GM12878 (cell line): ENCODE measurements around the gene TNK2.

Experiments used
- EGR1 ChIP-seq, 2 experiments: IDR thresholded peaks; 1 replicate in 1 of 2; 2 replicates in 1 of 2; pipeline ENCODE4 v1.6.1; 2011 to 2012; ENCODE audit warnings: low read depth in 2 of 2, low read length in 2 of 2, borderline replicate concordance in 1 of 2, mild to moderate bottlenecking in 1 of 2, moderate library complexity in 1 of 2
- NFYB ChIP-seq: IDR thresholded peaks from 2 replicates; pipeline ENCODE4 v1.6.1; 2011; ENCODE audit warnings: low read depth, mild to moderate bottlenecking, low read length, improper control_type of control experiment, moderate library complexity; ENCODE audit not compliant: insufficient read depth
- POLR2A ChIP-seq: IDR thresholded peaks from 2 replicates; pipeline ENCODE4 v1.6.1; 2011; ENCODE audit warnings: low read depth, mild to moderate bottlenecking, low read length
- RCOR1 ChIP-seq: conservative IDR thresholded peaks from 2 replicates; pipeline ENCODE4 v1.6.1; 2012; ENCODE audit warnings: low read depth, low read length, improper control_type of control experiment
- SMC3 ChIP-seq: IDR thresholded peaks from 2 replicates; pipeline ENCODE4 v1.6.1; 2011; ENCODE audit warnings: low read length, improper control_type of control experiment, borderline replicate concordance
- SPI1 ChIP-seq: IDR thresholded peaks from 2 replicates; pipeline ENCODE4 v1.6.1; 2011; ENCODE audit warnings: low read depth, mild to moderate bottlenecking, low read length, moderate library complexity, borderline replicate concordance; ENCODE audit not compliant: insufficient read depth
- USF2 ChIP-seq: IDR thresholded peaks from 2 replicates; pipeline ENCODE4 v1.6.1; 2011; ENCODE audit warnings: low read depth, low read length, improper control_type of control experiment, borderline replicate concordance
- ZBTB33 ChIP-seq: fragments of 450-650 bp; IDR thresholded peaks from 2 replicates; pipeline ENCODE4 v1.6.1; 2017; ENCODE audit warnings: mild to moderate bottlenecking
- ZNF384 ChIP-seq: IDR thresholded peaks from 2 replicates; pipeline ENCODE4 v1.6.1; 2012; ENCODE audit warnings: low read depth, mild to moderate bottlenecking, low read length, improper control_type of control experiment, borderline replicate concordance
- TF ChIP-seq, protein P1 (sequence below), 3 experiments: IDR thresholded peaks in 2 of 3; conservative IDR thresholded peaks in 1 of 3; 2 replicates each; pipeline ENCODE4 v1.5.1; 2011; ENCODE audit warnings: low read depth in 3 of 3, low read length in 3 of 3, mild to moderate bottlenecking in 3 of 3, control low read depth in 2 of 3, moderate library complexity in 2 of 3, inconsistent platforms in 1 of 3, mixed read lengths in 1 of 3; ENCODE audit not compliant: control insufficient read depth in 2 of 3, insufficient read depth in 1 of 3; ENCODE audit errors: extremely low read depth in 1 of 3
- TF ChIP-seq, protein P2 (sequence below): IDR thresholded peaks from 2 replicates; pipeline ENCODE4 v1.6.1; 2012; ENCODE audit warnings: low read depth, low read length, improper control_type of control experiment

DNA sequence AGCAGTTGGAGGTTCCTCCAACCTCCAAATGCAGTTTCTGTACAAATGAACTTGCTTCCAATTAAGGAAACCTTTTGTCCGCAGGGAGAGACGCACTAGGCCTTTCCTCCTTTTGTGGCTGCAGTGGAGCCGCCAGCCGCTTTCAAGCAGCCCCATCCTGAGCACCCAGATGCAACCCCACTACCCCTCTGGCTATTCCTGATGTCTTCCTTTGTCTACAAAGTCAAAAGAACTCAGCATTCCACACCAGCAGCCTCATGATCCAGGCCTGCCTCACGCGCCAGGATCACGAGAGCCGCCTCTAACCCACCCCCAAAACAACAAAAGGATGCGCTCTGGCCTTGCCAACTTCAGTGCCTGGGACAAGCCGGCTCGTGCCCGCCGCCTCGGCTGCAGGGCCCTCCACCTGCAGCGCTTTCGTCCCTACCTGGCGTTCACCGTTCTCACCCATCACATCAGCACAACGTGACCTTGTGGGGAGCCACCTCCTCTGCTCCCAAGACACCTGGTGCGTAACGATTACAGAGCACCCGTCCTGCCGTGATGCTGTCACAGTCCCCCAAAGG is 48.4 kb downstream of the TNK2 start:
- TF ChIP-seq, protein P1, sequence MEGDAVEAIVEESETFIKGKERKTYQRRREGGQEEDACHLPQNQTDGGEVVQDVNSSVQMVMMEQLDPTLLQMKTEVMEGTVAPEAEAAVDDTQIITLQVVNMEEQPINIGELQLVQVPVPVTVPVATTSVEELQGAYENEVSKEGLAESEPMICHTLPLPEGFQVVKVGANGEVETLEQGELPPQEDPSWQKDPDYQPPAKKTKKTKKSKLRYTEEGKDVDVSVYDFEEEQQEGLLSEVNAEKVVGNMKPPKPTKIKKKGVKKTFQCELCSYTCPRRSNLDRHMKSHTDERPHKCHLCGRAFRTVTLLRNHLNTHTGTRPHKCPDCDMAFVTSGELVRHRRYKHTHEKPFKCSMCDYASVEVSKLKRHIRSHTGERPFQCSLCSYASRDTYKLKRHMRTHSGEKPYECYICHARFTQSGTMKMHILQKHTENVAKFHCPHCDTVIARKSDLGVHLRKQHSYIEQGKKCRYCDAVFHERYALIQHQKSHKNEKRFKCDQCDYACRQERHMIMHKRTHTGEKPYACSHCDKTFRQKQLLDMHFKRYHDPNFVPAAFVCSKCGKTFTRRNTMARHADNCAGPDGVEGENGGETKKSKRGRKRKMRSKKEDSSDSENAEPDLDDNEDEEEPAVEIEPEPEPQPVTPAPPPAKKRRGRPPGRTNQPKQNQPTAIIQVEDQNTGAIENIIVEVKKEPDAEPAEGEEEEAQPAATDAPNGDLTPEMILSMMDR (IDR thresholded peaks at IDR 0.05 in 2 of 3, conservative IDR thresholded peaks at IDR 0.05 in 1 of 3; ENCODE audit: control insufficient read depth in 2 of 3, extremely low read depth in 1 of 3, insufficient read depth in 1 of 3, low read depth in 3 of 3, low read length in 3 of 3): no peak
- TF ChIP-seq, protein P2, sequence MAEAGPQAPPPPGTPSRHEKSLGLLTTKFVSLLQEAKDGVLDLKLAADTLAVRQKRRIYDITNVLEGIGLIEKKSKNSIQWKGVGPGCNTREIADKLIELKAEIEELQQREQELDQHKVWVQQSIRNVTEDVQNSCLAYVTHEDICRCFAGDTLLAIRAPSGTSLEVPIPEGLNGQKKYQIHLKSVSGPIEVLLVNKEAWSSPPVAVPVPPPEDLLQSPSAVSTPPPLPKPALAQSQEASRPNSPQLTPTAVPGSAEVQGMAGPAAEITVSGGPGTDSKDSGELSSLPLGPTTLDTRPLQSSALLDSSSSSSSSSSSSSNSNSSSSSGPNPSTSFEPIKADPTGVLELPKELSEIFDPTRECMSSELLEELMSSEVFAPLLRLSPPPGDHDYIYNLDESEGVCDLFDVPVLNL: no peak
- TF ChIP-seq SPI1 (no peak), ZNF384 (no peak), SMC3 (no peak), USF2 (no peak), POLR2A (no peak), EGR1 (IDR thresholded peaks at IDR 0.05; ENCODE audit: borderline replicate concordance in 1 of 2, low read depth in 2 of 2, low read length in 2 of 2) (no peak), RCOR1 (no peak), ZBTB33 (no peak), NFYB (no peak)
